HTR-8/SVneo (cell line): ENCODE results near the gene ATP6V1F.

ENCODE experiments used
- DNase-seq: peaks from one replicate; pipeline ENCODE4 v3.0.0; 2011; ENCODE audit warnings: low spot score, mixed read lengths; ENCODE audit not compliant: insufficient read length
- FAIRE-seq: peaks from 2 replicates; lab custom pipeline; 2011; peaks lifted over from hg19 to GRCh38; lab: Jason Lieb, UNC

The ATP6V1F gene

DNA sequence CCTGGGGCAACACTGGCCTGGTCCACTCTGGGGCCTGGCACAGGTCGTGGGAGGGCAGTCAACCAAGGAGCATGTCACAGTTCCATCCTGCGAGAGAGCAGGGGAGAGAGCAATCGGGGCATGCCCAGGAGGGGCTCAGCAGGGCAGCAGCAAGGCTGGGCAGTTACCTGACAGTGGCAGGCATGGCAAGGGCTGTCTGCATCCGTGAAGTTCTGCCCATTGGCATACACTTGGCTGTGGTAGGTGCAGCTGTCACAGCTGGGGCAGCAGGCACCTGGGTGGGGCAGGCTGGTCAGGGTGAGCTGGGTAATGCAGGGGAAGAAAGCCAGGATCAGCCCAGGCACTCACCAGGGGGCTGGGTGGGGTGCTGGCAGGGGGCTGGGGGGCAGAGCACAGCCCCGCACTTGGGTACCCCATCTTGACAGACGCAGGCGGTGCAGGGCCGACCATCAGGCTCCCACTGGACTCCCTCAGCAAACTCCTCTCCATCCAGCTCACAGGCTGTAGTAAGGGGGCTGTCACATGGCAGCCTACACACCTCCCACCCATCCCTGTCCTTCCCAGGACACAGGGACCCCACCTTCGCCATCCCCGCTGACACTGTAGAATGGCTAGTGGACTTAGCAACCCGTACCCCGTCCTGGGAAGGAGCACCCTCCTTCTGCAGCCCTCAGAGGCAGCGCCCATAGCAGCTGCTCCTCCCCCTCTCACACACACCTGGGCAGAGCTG lies 30.0 kb downstream of the ATP6V1F start:
- FAIRE-seq (no peak), DNase-seq (no peak)

DNA sequence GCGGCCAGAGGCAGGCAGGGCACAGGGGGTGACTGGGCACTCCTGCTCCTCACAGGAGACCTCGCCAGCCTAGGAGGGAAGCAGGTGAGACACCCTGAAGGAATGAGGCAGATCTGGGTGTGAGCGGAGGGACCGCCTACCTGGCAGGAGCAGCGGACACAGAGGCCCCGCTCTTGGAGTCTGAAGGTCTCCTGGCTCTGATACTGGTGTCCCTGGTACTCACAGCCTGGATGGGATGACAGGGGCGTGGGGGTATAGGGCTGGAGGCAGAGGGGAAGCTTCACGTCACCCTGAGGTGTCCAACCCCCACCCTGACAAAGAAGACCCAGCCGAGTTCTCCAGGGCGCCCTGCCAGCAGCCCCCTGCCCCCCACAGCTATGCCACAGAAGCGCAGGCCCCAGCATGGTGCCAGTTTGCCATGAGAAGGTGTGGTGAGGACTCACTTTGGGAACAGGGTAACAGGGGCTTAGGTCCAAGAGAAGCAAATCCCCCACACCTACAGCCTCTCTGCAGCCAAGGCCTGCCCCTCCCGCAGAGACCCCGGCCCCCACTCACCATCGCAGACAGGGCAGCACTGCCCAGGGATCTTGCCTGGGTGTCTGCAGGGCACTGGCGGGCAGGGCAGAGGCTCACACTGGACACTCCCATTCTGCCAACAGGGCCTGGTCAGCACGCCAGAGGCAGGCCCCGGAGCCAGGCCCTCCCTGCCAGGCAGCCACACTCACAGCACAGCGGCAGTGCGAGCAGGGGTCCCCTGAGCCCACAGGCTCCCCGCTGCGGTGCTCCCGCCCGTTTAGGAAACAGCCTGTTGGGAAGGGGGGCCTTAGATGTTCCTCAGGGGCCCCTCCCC lies 30.8 kb downstream of the ATP6V1F start:
- no peak for DNase-seq
- no peak for FAIRE-seq

DNA sequence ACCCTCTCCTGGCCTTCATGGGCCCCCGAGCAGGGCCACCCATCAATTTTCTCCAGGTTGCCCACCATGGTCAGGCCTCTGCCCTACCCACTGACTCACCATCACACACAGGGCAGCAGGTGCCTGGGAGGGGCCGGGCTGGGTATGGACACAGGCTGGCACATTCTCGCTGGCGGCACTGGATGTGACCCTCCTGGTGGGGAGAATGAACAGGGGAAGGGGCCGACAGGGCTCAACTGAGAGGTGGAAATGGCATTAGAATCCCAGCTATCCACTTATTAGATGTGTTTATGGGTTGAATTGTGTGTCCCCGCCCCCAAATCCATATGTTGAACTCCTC lies 31.4 kb downstream of the ATP6V1F start:
- FAIRE-seq (no peak), DNase-seq (no peak)

GRCh38 chr7:128895320-128895719 lies 32.7 kb downstream of the ATP6V1F start:
- FAIRE-seq (no peak), DNase-seq (no peak)

- DNase-seq (no peak), FAIRE-seq (no peak)
Observed at GRCh38 chr7:128899392-128899791, 36.7 kb downstream of the ATP6V1F start.

- FAIRE-seq = no peak
Observed at GRCh38 chr7:128900237-128900636, 37.6 kb downstream of the ATP6V1F start.

DNA sequence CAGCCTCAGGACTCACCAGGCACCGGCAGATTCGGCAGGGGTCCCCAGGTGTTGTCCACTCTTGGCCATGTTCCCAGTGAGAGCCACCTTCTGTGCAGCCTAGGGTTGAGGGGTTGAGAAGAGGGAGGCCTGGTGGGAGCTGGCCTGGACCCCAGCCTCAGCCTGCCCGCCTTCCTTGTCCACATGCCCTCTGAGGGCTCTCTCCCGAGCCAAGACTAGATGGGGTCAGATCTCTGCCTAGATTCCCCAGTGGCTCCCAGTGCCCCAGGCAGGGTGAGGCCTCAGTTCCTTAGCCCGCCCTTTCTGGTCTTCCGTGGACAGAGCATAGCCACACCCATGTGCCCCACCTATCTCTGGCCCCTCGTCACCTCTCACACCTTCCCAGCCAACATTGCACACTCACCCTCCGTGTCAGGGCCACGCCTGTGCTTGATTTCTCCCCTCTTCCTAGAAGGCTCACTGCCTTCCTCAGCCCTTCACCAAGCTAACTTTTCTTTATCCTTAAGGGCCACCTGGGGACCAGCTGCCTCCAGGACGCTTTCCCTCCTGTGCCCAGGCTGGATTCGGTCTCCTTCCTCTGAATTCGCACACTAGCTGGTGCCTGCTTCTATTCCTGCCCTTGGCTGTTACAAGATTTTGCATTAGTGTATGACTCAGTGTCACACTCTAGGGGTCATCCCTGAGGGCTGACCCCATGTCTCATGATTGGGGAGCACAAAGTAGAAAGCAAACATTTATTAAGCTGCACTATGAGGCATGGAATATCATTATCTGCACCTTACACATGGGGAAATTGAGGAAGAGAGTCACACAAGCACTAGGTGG lies 40.3 kb downstream of the ATP6V1F start:
- FAIRE-seq (no peak), DNase-seq (no peak)

More at GRCh38 chr7:128900237-128900636, 37.6 kb downstream of the ATP6V1F start:
- DNase-seq = no peak

- FAIRE-seq (no peak), DNase-seq (no peak)
Observed at GRCh38 chr7:128903621-128904361, 41.1 kb downstream of the ATP6V1F start.

GRCh38 chr7:128904381-128905197 lies 41.9 kb downstream of the ATP6V1F start:
- DNase-seq (peak; percentile 71), FAIRE-seq (no peak)

GRCh38 chr7:128906001-128906765 lies 43.5 kb downstream of the ATP6V1F start:
- FAIRE-seq = no peak
- no peak for DNase-seq

DNA sequence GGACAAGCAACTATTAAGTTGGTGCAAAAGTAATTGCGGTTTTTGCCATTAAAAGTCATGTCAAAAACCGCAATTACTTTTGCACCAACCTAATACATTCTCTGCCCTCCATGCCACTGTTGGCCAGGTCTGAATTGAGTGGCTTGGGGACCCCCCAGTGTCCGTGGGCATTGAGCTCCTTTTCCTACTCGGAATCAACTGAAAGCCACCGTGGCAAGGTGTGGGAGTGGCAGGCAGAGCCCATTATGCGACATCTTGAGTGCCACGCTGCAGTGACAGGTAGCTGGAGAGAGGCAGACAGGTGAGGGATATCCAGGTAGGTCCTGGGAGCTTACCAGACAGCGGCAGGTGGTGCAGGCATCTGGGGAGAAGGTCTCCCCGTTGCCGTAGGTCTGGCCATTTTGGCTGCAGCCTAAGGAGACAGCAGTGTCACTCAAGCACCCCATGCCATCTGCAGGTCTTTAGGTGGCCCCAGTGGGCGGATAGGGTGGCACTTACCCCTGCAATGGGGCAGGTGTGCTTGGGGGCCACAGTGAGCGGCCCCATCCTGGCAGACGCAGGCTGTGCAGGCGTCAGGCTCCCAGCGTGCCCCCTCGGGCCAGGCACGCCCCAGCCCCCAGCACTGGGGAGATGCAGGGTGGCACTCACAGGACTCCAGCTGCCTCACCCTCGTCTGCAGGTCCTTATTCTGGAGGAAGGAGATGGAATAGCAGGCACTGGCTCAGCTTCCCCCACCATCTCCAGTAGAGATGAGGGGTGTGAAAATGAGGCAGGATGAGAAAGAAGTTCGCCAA lies 44.3 kb downstream of the ATP6V1F start:
- FAIRE-seq = no peak
- no peak for DNase-seq

GRCh38 chr7:128908750-128909624 lies 46.3 kb downstream of the ATP6V1F start:
- FAIRE-seq = no peak
- DNase-seq = no peak

GRCh38 chr7:128909625-128910568 lies 47.2 kb downstream of the ATP6V1F start:
- no peak for FAIRE-seq
- DNase-seq = no peak

- no peak for FAIRE-seq
- no peak for DNase-seq
Observed at GRCh38 chr7:128910569-128910945, 47.9 kb downstream of the ATP6V1F start, which contains the start of gene KCP. KCP (minus strand) TSS chr7:128910709; CDS start chr7:128910676, 33 bp downstream.

- DNase-seq (no peak), FAIRE-seq (no peak)
Observed at GRCh38 chr7:128911423-128912031, 48.9 kb downstream of the ATP6V1F start.
